Endothelial cell of hepatic sinusoid (primary cell): Measurements from ENCODE around the gene ADORA2B.
"Not testable (repeated sequence)": the region's sequence is repeated elsewhere in the genome, so short reads cannot be mapped to it uniquely, and the experiment has no call there.

ENCODE experiments used
- in situ Hi-C: cut with HindIII; loops from 2 replicates; pipeline ENCODE4 v1.10.0; 2017; ENCODE audit warnings: low sequenced_read_pairs

Gene ADORA2B

GRCh38 chr17:15944759-15945526, at the start of gene ADORA2B:
TSS of gene ADORA2B (plus strand) at chr17:15945130. CDS start at chr17:15945249, 119 bp downstream.
- in situ Hi-C loops: loop anchor here (5.0 kb wide), 2 partner anchors 53 to 67 kb away; no protein-coding TSS in a partner anchor

GRCh38 chr17:15896277-15896676, 48.7 kb upstream of the ADORA2B start:
- in situ Hi-C loops: no loop called here

GRCh38 chr17:15896834-15897233, 48.1 kb upstream of the ADORA2B start:
- in situ Hi-C loops: no loop called here

GRCh38 chr17:15899596-15899995, 45.3 kb upstream of the ADORA2B start:
- in situ Hi-C loops: not testable (repeated sequence)

GRCh38 chr17:15900871-15901270, 44.1 kb upstream of the ADORA2B start:
- in situ Hi-C loops: no loop called here

GRCh38 chr17:15905236-15905635, 39.7 kb upstream of the ADORA2B start:
- in situ Hi-C loops: not testable (repeated sequence)

GRCh38 chr17:15907290-15907689, 37.6 kb upstream of the ADORA2B start:
- in situ Hi-C loops: no loop called here

- in situ Hi-C loops: no loop called here
These were observed 36.6 kb upstream of the ADORA2B start for GRCh38 chr17:15908378-15908777.

- in situ Hi-C loops: no loop called here
These were observed 35.4 kb upstream of the ADORA2B start for GRCh38 chr17:15909481-15909991.

GRCh38 chr17:15910791-15911190, 34.1 kb upstream of the ADORA2B start:
- in situ Hi-C loops: no loop called here

GRCh38 chr17:15911701-15912100, 33.2 kb upstream of the ADORA2B start:
- in situ Hi-C loops: not testable (repeated sequence)

- in situ Hi-C loops: no loop called here
These were observed 32.4 kb upstream of the ADORA2B start for GRCh38 chr17:15912416-15912955.

- in situ Hi-C loops: no loop called here
These were observed 31.1 kb upstream of the ADORA2B start for GRCh38 chr17:15913826-15914225.

- in situ Hi-C loops: no loop called here
These were observed 30.3 kb upstream of the ADORA2B start for GRCh38 chr17:15914400-15915170.

GRCh38 chr17:15915961-15916360, 29.0 kb upstream of the ADORA2B start:
- in situ Hi-C loops: no loop called here

GRCh38 chr17:15917021-15917437, 27.9 kb upstream of the ADORA2B start:
- in situ Hi-C loops: no loop called here

GRCh38 chr17:15917438-15918027, 27.4 kb upstream of the ADORA2B start:
- in situ Hi-C loops: no loop called here

- in situ Hi-C loops: no loop called here
These were observed 26.7 kb upstream of the ADORA2B start for GRCh38 chr17:15918261-15918660.

GRCh38 chr17:15918661-15919259, 26.2 kb upstream of the ADORA2B start:
- in situ Hi-C loops: no loop called here

GRCh38 chr17:15919466-15919865, 25.5 kb upstream of the ADORA2B start:
- in situ Hi-C loops: no loop called here

- in situ Hi-C loops: no loop called here
These were observed 24.1 kb upstream of the ADORA2B start for GRCh38 chr17:15920758-15921239.
